Stomach (tissue), 4 donors: ENCODE results near the gene TTLL11.

Experiments
- POLR2AphosphoS5 ChIP-seq, 3 donors: sonication (generic); formaldehyde crosslinking; IDR thresholded peaks; one replicate each; pipeline ENCODE4 v1.6.1; 2016; ENCODE audit warnings: antibody characterized with exemption in 3 of 3
- TF ChIP-seq, protein P1 (sequence below), 7 experiments: fragments of 450-650 bp in 4 of 7; fragments of 200-600 bp in 3 of 7; sonication (generic) in 3 of 7; IDR thresholded peaks; one replicate each; pipeline ENCODE4 v1.5.1; 2016 to 2019; ENCODE audit warnings: antibody characterized with exemption in 7 of 7, control low read depth in 2 of 7, mild to moderate bottlenecking in 1 of 7

DNA sequence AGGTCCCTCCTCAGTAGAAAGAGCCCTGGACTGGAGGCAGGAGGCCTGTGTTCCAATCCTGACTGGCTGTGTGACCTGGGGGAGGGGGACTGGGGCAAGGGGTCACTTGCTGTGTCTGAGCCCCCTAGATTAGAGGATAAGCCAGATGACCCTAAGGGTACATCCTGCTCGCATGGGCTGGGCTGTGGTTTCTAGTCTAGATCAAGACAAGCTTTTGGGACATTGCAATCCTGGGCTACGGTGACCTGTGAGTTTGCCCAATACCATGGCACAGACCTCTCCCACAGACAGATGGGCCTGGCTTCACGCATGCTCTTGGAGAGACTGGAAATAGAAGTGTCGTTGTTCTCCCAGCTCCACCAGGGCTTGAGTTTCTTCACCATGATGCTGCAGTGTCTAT is 39.4 kb upstream of the TTLL11 start:
- TF ChIP-seq, protein P1, sequence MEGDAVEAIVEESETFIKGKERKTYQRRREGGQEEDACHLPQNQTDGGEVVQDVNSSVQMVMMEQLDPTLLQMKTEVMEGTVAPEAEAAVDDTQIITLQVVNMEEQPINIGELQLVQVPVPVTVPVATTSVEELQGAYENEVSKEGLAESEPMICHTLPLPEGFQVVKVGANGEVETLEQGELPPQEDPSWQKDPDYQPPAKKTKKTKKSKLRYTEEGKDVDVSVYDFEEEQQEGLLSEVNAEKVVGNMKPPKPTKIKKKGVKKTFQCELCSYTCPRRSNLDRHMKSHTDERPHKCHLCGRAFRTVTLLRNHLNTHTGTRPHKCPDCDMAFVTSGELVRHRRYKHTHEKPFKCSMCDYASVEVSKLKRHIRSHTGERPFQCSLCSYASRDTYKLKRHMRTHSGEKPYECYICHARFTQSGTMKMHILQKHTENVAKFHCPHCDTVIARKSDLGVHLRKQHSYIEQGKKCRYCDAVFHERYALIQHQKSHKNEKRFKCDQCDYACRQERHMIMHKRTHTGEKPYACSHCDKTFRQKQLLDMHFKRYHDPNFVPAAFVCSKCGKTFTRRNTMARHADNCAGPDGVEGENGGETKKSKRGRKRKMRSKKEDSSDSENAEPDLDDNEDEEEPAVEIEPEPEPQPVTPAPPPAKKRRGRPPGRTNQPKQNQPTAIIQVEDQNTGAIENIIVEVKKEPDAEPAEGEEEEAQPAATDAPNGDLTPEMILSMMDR (IDR thresholded peaks at IDR 0.05): no peak
- TF ChIP-seq POLR2AphosphoS5 (IDR thresholded peaks at IDR 0.05): no peak
